Panc1 (cell line): ENCODE measurements around the gene MYADML2. TPM values are rescaled to one million over a fixed set of nuclear protein-coding genes. Genes with fewer than 3 reads are reported as not detected.

Experiments
- ATAC-seq: fragments of 200-7000 bp; cut with Tn5 transposase; 2 replicates; pipeline ENCODE4 v1.9.1; 2020; ENCODE audit warnings: mild to moderate bottlenecking, moderate library complexity
- BruUV-seq: library from RNA; stranded (reverse); fragments of 400-500 nt; replicated peaks from 2 replicates; lab custom pipeline; 2021; lab: Mats Ljungman, UMichigan
- CTCF ChIA-PET: fragments of 300-600 bp; sonication (Branson Sonifier 250); formaldehyde crosslinking; loops from one replicate; lab custom pipeline; 2022; ENCODE audit warnings: antibody characterized with exemption; lab: Charles Lee
- POLR2A ChIA-PET: fragments of 300-600 bp; sonication (Branson Sonifier 250); formaldehyde crosslinking; loops from one replicate; lab custom pipeline; 2022; ENCODE audit warnings: antibody characterized with exemption; lab: Charles Lee
- DNase-seq: peaks from one replicate; pipeline ENCODE4 v3.0.0-alpha.2; 2010; ENCODE audit warnings: low read depth, low spot score
- H3K27ac ChIP-seq: 2 replicates; pipeline ENCODE4 v1.5.1; 2011; ENCODE audit warnings: mild to moderate bottlenecking, low read length, inconsistent platforms
- H3K27me3 ChIP-seq: fragments of 200-500 bp; sonication (Bioruptor generic); 2 replicates; pipeline ENCODE4 v1.6.0; 2014; ENCODE audit warnings: low read length, inconsistent platforms; ENCODE audit not compliant: control insufficient read depth, insufficient read depth
- H3K36me3 ChIP-seq: fragments of 200-500 bp; sonication (Bioruptor generic); 2 replicates; pipeline ENCODE4 v1.5.1; 2014; ENCODE audit warnings: inconsistent platforms, mild to moderate bottlenecking, low read length, moderate library complexity; ENCODE audit not compliant: control insufficient read depth, insufficient read depth
- H3K4me1 ChIP-seq: 2 replicates; pipeline ENCODE4 v1.5.1; 2011; ENCODE audit warnings: inconsistent platforms, mild to moderate bottlenecking, low read length, moderate library complexity; ENCODE audit not compliant: control insufficient read depth, insufficient read depth
- H3K4me3 ChIP-seq, 2 experiments: 2 replicates each; pipeline ENCODE4 v1.5.1; 2011 to 2012; ENCODE audit warnings: low read depth in 2 of 2, low read length in 2 of 2, mild to moderate bottlenecking in 2 of 2, inconsistent platforms in 1 of 2, moderate library complexity in 1 of 2
- H3K9me3 ChIP-seq: fragments of 200-500 bp; sonication (Bioruptor generic); 2 replicates; pipeline ENCODE4 v1.5.1; 2014; ENCODE audit warnings: low read depth, mild to moderate bottlenecking, inconsistent platforms, low read length, moderate library complexity; ENCODE audit not compliant: control insufficient read depth, insufficient read depth
- POLR2AphosphoS5 ChIP-seq: IDR thresholded peaks from 2 replicates; pipeline ENCODE4 v1.6.1; 2012; ENCODE audit warnings: mild to moderate bottlenecking, low read depth, low read length, moderate library complexity
- SIN3A ChIP-seq: IDR thresholded peaks from 2 replicates; pipeline ENCODE4 v1.6.1; 2012; ENCODE audit warnings: low read depth, mild to moderate bottlenecking, low read length, moderate library complexity, borderline replicate concordance; ENCODE audit not compliant: insufficient read depth
- TCF7L2 ChIP-seq: IDR thresholded peaks from 2 replicates; pipeline ENCODE4 v1.6.1; 2011; ENCODE audit warnings: mild to moderate bottlenecking, low read depth, low read length, inconsistent platforms
- in situ Hi-C: cut with HindIII; loops from 2 replicates; pipeline ENCODE4 v1.10.0; 2016; ENCODE audit warnings: low sequenced_read_pairs, low pct_unique_long_range_greater_than_20kb
- intact Hi-C: fragments of 100-400 bp; cut with micrococcal nuclease; formaldehyde crosslinking; loops from one replicate; pipeline ENCODE4 v1.10.0; 2022; ENCODE audit not compliant: unreplicated experiment
- total RNA-seq: library from RNA; stranded (reverse); gene quantifications from one replicate; pipeline ENCODE4 v1.2.1, GENCODE V29; 2021; ENCODE audit not compliant: unreplicated experiment
- TF ChIP-seq, protein P1 (sequence below): fragments of 450-650 bp; IDR thresholded peaks from 2 replicates; pipeline ENCODE4 v1.5.1; 2017; ENCODE audit warnings: mild to moderate bottlenecking
- TF ChIP-seq, protein P2 (sequence below), 2 experiments: IDR thresholded peaks; 2 replicates each; pipeline ENCODE4 v1.6.1; 2011 to 2012; ENCODE audit warnings: low read depth in 2 of 2, control low read depth in 1 of 2, low read length in 1 of 2, mild to moderate bottlenecking in 1 of 2, moderate library complexity in 1 of 2; ENCODE audit not compliant: insufficient read depth in 1 of 2

The MYADML2 gene
- total RNA-seq, 1 experiment from 2014 or later: not detected

DNA sequence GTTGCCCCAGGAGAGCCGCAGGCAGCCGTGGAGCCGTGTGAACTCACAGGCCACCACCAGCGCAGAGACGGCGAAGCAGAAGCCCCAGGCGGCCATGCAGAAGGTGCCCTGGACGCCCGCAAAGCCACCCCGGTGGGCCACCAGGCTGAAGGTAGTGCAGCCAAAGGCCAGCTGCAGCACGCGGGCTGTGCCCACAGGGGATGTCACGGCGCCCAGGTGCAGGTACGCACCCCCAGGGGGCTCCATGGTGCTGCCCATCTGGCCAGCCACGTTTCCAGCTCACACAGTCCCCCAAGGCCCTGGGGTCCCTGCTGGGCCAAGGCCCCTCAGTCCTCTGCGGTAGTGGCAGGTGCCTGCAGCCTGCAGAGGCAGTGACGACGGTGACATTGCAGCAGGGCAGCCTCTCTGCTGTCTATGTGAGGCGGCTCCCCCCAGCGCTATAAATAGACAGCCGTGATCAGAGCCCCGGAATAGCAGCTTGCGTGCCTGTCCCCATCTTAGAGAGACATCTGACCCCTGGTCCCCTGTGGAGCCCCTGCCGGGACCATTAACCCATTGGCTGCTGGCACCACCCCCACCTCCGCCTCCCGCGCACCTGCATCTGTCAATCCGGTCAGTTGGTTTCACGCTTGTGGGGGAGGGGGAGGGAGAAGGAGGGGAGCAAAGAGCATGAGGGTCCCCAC is 5.4 kb downstream of the MYADML2 start:
- Histone ChIP-seq H3K36me3 (peaks cover 3% of the 10 kb centered on the region; the same call in 1 of the 2 replicates), H3K27ac (no peak overlapping the region), H3K4me3 (no peak overlapping the region), H3K9me3 (no peaks in the 10 kb centered on the region), H3K27me3 (no peaks in the 10 kb centered on the region), H3K4me1 (no peaks in the 10 kb centered on the region)
- in situ Hi-C loops (no loop called here), intact Hi-C loops (no loop called here)
- TF ChIP-seq TCF7L2 (no peak), SIN3A (no peak), POLR2AphosphoS5 (no peak)
- TF ChIP-seq, protein P1, sequence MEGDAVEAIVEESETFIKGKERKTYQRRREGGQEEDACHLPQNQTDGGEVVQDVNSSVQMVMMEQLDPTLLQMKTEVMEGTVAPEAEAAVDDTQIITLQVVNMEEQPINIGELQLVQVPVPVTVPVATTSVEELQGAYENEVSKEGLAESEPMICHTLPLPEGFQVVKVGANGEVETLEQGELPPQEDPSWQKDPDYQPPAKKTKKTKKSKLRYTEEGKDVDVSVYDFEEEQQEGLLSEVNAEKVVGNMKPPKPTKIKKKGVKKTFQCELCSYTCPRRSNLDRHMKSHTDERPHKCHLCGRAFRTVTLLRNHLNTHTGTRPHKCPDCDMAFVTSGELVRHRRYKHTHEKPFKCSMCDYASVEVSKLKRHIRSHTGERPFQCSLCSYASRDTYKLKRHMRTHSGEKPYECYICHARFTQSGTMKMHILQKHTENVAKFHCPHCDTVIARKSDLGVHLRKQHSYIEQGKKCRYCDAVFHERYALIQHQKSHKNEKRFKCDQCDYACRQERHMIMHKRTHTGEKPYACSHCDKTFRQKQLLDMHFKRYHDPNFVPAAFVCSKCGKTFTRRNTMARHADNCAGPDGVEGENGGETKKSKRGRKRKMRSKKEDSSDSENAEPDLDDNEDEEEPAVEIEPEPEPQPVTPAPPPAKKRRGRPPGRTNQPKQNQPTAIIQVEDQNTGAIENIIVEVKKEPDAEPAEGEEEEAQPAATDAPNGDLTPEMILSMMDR: no peak
- TF ChIP-seq, protein P2, sequence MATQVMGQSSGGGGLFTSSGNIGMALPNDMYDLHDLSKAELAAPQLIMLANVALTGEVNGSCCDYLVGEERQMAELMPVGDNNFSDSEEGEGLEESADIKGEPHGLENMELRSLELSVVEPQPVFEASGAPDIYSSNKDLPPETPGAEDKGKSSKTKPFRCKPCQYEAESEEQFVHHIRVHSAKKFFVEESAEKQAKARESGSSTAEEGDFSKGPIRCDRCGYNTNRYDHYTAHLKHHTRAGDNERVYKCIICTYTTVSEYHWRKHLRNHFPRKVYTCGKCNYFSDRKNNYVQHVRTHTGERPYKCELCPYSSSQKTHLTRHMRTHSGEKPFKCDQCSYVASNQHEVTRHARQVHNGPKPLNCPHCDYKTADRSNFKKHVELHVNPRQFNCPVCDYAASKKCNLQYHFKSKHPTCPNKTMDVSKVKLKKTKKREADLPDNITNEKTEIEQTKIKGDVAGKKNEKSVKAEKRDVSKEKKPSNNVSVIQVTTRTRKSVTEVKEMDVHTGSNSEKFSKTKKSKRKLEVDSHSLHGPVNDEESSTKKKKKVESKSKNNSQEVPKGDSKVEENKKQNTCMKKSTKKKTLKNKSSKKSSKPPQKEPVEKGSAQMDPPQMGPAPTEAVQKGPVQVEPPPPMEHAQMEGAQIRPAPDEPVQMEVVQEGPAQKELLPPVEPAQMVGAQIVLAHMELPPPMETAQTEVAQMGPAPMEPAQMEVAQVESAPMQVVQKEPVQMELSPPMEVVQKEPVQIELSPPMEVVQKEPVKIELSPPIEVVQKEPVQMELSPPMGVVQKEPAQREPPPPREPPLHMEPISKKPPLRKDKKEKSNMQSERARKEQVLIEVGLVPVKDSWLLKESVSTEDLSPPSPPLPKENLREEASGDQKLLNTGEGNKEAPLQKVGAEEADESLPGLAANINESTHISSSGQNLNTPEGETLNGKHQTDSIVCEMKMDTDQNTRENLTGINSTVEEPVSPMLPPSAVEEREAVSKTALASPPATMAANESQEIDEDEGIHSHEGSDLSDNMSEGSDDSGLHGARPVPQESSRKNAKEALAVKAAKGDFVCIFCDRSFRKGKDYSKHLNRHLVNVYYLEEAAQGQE (IDR thresholded peaks at IDR 0.05; ENCODE audit: insufficient read depth in 1 of 2, low read depth in 2 of 2, low read length in 1 of 2): no peak
- POLR2A ChIA-PET: no interaction called here
- DNase-seq (no peak), ATAC-seq (no peak)
- CTCF ChIA-PET: no interaction called here
- BruUV-seq: no TSS peak

DNA sequence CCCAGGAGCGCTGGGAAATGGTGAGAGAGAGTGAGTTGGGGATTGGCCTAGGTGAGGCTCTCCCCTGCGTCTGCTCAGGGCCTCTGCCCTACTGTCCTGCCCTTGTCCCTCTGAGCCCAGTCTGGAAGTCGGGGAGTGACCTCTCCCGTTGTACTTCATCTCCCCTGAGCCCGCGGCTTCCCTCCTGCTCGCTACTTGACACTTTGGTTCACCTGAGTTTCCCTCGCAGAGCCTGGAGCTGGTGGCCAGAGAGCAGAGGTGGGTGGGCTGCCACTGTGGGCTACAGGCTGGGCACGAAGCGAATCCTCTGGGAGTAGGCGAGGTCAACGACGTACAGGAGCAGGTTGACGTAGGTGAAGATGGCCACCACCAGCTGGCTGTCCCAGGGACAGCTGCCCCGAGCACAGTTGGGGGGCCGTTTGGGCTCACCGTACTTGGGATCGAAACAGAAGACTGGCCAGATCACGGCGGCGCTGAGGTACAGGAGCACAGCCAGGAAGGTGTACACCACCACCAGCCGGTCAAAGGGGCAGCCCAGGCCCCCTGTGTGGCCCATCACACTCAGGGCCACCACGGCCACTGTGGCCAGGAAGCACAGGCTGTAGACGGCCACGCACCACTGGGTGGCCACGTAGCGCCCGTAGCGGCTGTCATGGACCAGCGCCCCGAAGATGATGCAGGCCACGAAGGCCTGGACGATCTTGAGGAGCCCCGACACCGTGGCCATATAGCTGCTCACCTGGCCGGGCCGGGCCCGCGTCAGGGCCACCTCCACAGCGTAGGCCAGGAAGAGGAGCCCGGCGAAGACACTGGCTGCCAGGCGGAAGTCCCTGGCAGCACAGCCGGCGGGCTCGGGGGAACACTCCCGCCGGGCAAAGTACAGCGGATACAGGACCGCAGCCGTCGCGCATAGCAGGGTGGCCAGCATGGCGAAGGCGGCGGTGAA is 6.2 kb downstream of the MYADML2 start:
- ATAC-seq: no peak

More for the DNA sequence above, 6.2 kb downstream of the MYADML2 start:
- intact Hi-C loops (no loop called here), in situ Hi-C loops (no loop called here)
- no peak overlapping the region for H3K27ac ChIP-seq
- ChIA-PET CTCF (no interaction called here), POLR2A (no interaction called here)
- peaks cover 2% of the 10 kb centered on the region; the same call in 1 of the 2 replicates for H3K4me1 ChIP-seq
- H3K4me3 ChIP-seq: no peak overlapping the region
- no peak for DNase-seq
- BruUV-seq: no TSS peak
- TF ChIP-seq TCF7L2: no peak
- TF ChIP-seq, protein P1: no peak
- TF ChIP-seq SIN3A: no peak
- TF ChIP-seq, protein P2 (IDR thresholded peaks at IDR 0.05; ENCODE audit: insufficient read depth in 1 of 2, low read depth in 2 of 2, low read length in 1 of 2): no peak
- no peak for TF ChIP-seq POLR2AphosphoS5
- H3K9me3 ChIP-seq: no peaks in the 10 kb centered on the region
- peaks cover 3% of the 10 kb centered on the region; the same call in 1 of the 2 replicates for H3K36me3 ChIP-seq
- H3K27me3 ChIP-seq: no peaks in the 10 kb centered on the region
